ENCODE data around the gene HNRNPM. TPM values are rescaled to one million over a fixed set of nuclear protein-coding genes. Genes with fewer than 3 reads are reported as not detected.

Gene HNRNPM
- total RNA-seq, 4 donors from 2014 or later, result 103 to 126 (median 116) TPM

GRCh38 chr19:8459520-8460270, 14.9 kb downstream of the HNRNPM start:
- Histone ChIP-seq H3K36me3 (peaks cover 12 to 48% (median 25%) of the 10 kb centered on the region in 4 donors), H3K4me1 (peaks cover 79 to 88% (median 83%) of the 10 kb centered on the region in 4 donors), H3K9me3 (no peaks in the 10 kb centered on the region), H3K27me3 (no peaks in the 10 kb centered on the region), H3K4me3 (peak overlapping the region; percentile 2 to 25 (median 12)), H3K27ac (replicated peaks in 1 of 4) (peak overlapping the region; percentile 64 to 73 (median 68))
- intact Hi-C loops (cut with DNase I), result no loop called here
- DNase-seq (ENCODE audit: extremely low spot score), result no peak
- WGBS, result 15% methylated on average over 6 of the region's 6 CpGs
- TF ChIP-seq POLR2AphosphoS5 (IDR thresholded peaks at IDR 0.05) (no peak), EP300 (IDR thresholded peaks at IDR 0.05) (no peak), POLR2A (IDR thresholded peaks at IDR 0.05; ENCODE audit: low read depth) (no peak)
- TF ChIP-seq, protein P1, sequence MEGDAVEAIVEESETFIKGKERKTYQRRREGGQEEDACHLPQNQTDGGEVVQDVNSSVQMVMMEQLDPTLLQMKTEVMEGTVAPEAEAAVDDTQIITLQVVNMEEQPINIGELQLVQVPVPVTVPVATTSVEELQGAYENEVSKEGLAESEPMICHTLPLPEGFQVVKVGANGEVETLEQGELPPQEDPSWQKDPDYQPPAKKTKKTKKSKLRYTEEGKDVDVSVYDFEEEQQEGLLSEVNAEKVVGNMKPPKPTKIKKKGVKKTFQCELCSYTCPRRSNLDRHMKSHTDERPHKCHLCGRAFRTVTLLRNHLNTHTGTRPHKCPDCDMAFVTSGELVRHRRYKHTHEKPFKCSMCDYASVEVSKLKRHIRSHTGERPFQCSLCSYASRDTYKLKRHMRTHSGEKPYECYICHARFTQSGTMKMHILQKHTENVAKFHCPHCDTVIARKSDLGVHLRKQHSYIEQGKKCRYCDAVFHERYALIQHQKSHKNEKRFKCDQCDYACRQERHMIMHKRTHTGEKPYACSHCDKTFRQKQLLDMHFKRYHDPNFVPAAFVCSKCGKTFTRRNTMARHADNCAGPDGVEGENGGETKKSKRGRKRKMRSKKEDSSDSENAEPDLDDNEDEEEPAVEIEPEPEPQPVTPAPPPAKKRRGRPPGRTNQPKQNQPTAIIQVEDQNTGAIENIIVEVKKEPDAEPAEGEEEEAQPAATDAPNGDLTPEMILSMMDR (IDR thresholded peaks at IDR 0.05), result no peak

- H3K36me3 ChIP-seq, result peaks cover 22 to 52% (median 33%) of the 10 kb centered on the region in 4 donors
- intact Hi-C loops (cut with DNase I), result no loop called here
Observed at GRCh38 chr19:8460516-8461298, 15.9 kb downstream of the HNRNPM start.

GRCh38 chr19:8461376-8461775, 16.6 kb downstream of the HNRNPM start:
- Histone ChIP-seq H3K27ac (replicated peaks in 1 of 4) (peak overlapping the region in 3 of 4 donors; percentile 65 to 73 (median 72)), H3K4me1 (peaks cover 66 to 74% (median 70%) of the 10 kb centered on the region in 4 donors), H3K27me3 (no peaks in the 10 kb centered on the region), H3K9me3 (no peaks in the 10 kb centered on the region), H3K36me3 (peaks cover 26 to 52% (median 36%) of the 10 kb centered on the region in 4 donors), H3K4me3 (no peak overlapping the region)
- WGBS, result 75% methylated on average over 4 of the region's 4 CpGs
- TF ChIP-seq, protein P1 (IDR thresholded peaks at IDR 0.05), result no peak
- no peak for TF ChIP-seq POLR2A (IDR thresholded peaks at IDR 0.05; ENCODE audit: low read depth)
- no peak for TF ChIP-seq POLR2AphosphoS5 (IDR thresholded peaks at IDR 0.05)
- no peak for TF ChIP-seq EP300 (IDR thresholded peaks at IDR 0.05)
- intact Hi-C loops (cut with DNase I), result no loop called here
- no peak for DNase-seq (ENCODE audit: extremely low spot score)

More at GRCh38 chr19:8460516-8461298, 15.9 kb downstream of the HNRNPM start:
- no peak for TF ChIP-seq POLR2A (IDR thresholded peaks at IDR 0.05; ENCODE audit: low read depth)
- TF ChIP-seq POLR2AphosphoS5 (IDR thresholded peaks at IDR 0.05), result no peak
- TF ChIP-seq EP300 (IDR thresholded peaks at IDR 0.05), result no peak
- TF ChIP-seq, protein P1 (IDR thresholded peaks at IDR 0.05), result no peak
- H3K4me1 ChIP-seq, result peaks cover 72 to 81% (median 76%) of the 10 kb centered on the region in 4 donors
- no peaks in the 10 kb centered on the region for H3K9me3 ChIP-seq
- H3K27ac ChIP-seq (replicated peaks in 1 of 4), result peak overlapping the region; percentile 64 to 73 (median 68)
- DNase-seq (ENCODE audit: extremely low spot score), result no peak
- peak overlapping the region in 1 of 4 donors; percentile 25 for H3K4me3 ChIP-seq
- WGBS, result 59% methylated on average over 7 of the region's 7 CpGs
- no peaks in the 10 kb centered on the region for H3K27me3 ChIP-seq

- H3K36me3 ChIP-seq, result peaks cover 32 to 52% (median 39%) of the 10 kb centered on the region in 4 donors
- H3K4me1 ChIP-seq, result peaks cover 60 to 69% (median 65%) of the 10 kb centered on the region in 4 donors
- intact Hi-C loops (cut with DNase I), result no loop called here
- no peak for TF ChIP-seq EP300 (IDR thresholded peaks at IDR 0.05)
- no peak for TF ChIP-seq POLR2AphosphoS5 (IDR thresholded peaks at IDR 0.05)
- no peak for TF ChIP-seq POLR2A (IDR thresholded peaks at IDR 0.05; ENCODE audit: low read depth)
- TF ChIP-seq, protein P1 (IDR thresholded peaks at IDR 0.05), result no peak
- peak overlapping the region in 2 of 4 donors; percentile 65 to 73 for H3K27ac ChIP-seq (replicated peaks in 1 of 4)
- H3K27me3 ChIP-seq, result no peaks in the 10 kb centered on the region
- no peaks in the 10 kb centered on the region for H3K9me3 ChIP-seq
- no peak for DNase-seq (ENCODE audit: extremely low spot score)
- 94% methylated on average over 14 of the region's 14 CpGs for WGBS
- no peak overlapping the region for H3K4me3 ChIP-seq
Observed at GRCh38 chr19:8461891-8462290, 17.1 kb downstream of the HNRNPM start.

Data from esophagus muscularis mucosa (tissue), 4 donors.